ENCODE data around the gene CYTH4.

The CYTH4 gene

GRCh38 chr22:37329238-37330140 lies 47.2 kb downstream of the CYTH4 start:
- peak; percentile 76 for DNase-seq (ENCODE audit: low read depth)

- DNase-seq (ENCODE audit: low read depth), result peak; percentile 60
These were observed 48.1 kb downstream of the CYTH4 start for GRCh38 chr22:37330200-37331033.

GRCh38 chr22:37331034-37331428 lies 48.7 kb downstream of the CYTH4 start:
- peak; percentile 56 for DNase-seq (ENCODE audit: low read depth)

- no peak for DNase-seq (ENCODE audit: low read depth)
These were observed 49.7 kb downstream of the CYTH4 start for GRCh38 chr22:37331856-37332536.

DNA sequence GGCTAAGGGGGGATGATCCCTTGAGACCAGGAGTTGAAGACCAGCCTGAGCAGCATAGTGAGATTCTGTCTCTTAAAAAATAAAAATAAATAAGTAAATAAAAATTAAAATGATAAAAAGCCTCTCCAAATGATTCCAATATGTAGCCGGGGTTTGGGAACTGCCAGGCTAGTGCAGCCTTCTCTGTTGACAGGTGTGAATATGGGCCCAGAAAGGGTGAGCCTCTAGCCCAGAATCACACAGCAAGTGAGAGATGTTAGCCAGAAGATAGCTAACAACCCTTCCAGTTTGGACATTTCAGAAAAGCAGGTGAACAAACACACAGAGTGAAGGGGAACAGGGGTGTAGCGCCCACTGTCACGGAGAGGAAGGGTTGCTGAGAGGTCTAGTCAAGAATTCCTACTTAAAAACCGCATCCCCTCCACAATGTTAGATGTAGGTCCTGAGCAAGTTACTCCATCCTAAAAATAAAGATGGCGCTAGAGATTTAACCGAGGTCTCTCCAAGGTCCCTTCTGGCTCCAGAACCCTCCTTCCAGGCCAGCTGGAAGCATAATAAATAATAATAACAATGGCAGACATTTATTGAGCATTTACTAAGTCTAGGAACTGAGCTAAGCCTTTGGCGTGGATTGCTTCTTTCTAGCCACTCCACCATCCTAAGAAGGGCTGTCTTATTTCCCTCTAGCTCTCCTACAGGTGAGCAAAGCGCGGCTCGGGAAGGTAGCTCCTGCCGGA lies 51.6 kb downstream of the CYTH4 start:
- DNase-seq (ENCODE audit: low read depth), result no peak

DNA sequence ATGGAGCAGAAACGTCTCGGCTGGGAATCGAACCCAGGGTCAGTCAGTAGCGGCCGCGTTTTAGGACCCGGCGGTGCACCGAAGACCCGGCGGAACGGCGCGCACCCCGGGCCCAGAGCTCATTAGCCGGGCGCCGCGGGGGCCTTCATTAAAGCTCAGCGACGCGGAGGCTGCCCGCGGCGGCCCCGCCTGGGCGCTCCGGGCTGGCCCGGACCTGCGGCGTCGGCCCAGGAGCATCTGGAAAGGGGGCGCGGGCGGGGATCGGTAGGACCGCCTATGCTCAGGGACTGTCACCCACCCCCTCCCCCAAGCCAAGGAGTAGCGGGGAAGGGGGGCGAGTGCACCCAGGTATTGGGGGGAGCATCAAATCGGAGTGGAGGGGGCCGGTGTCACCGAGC lies 52.2 kb downstream of the CYTH4 start:
- DNase-seq (ENCODE audit: low read depth), result no peak

GRCh38 chr22:37334859-37335805 lies 52.8 kb downstream of the CYTH4 start:
- DNase-seq (ENCODE audit: low read depth), result no peak

DNA sequence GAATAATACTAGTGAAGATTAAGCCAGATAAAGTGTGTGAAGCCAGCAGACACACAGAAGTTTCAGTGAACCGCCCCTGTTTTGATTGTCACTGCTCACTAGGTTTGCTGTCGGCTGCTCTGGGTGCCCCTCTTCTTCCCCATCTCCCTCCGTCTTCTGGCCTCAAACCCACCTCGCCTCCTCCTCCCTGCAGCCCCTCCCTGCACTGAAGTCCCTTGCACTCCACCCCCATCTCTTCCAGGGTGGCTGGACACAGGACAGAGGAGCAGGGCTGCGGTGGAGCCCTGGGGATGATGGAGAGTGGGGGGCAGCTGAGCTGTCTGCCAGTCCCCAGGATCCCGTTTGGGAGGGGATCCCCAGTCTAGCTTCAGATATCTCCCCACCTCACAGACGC lies 53.5 kb downstream of the CYTH4 start:
- no peak for DNase-seq (ENCODE audit: low read depth)

GRCh38 chr22:37336579-37336978 lies 54.3 kb downstream of the CYTH4 start:
- no peak for DNase-seq (ENCODE audit: low read depth)

- DNase-seq (ENCODE audit: low read depth), result peak; percentile 60
These were observed 55.1 kb downstream of the CYTH4 start for GRCh38 chr22:37337204-37337943.

DNA sequence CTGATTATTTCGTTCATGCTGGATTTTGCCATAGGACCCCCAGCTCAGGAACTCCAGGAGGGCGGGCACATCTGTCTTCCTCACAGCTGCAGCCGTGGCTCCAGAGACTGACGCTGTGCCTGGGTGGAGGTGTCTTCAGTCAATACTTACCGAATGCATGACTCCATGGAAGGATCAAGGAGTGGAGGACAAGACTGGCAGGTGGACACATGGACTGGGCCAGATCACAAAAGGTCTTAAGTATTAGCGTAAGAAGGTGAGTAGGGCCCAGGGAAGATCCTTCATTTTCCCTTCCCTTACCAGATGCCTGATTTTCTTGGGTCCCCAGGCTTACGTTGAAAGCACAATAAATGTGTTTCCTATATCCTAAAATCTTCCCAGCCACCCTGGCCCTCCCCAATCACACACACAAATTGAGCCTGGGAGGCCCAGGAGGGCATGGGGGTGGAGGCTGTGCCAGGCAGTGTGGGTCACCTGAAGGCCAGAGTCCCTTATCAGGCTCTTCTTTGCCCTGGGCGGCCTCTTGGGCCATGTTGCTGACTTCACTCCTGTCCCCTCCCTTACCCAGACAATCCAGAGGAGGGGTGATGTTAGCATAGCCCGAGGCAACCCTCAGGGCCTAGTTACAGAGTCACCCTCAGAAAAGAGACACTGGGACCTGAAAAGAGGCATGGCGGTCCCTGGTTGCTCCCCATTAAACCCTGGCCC lies 56.4 kb downstream of the CYTH4 start:
- DNase-seq (ENCODE audit: low read depth), result no peak

GRCh38 chr22:37340331-37341262 lies 58.3 kb downstream of the CYTH4 start:
- no peak for DNase-seq (ENCODE audit: low read depth)

GRCh38 chr22:37342065-37342464 lies 59.8 kb downstream of the CYTH4 start:
- no peak for DNase-seq (ENCODE audit: low read depth)

GRCh38 chr22:37343348-37343747 lies 61.0 kb downstream of the CYTH4 start:
- DNase-seq (ENCODE audit: low read depth), result no peak

- no peak for DNase-seq (ENCODE audit: low read depth)
These were observed 61.8 kb downstream of the CYTH4 start for GRCh38 chr22:37343863-37344734.

GRCh38 chr22:37344735-37345449 lies 62.6 kb downstream of the CYTH4 start:
- no peak for DNase-seq (ENCODE audit: low read depth)

All from EH (cell line).